Calu3 (cell line): Measurements from ENCODE around the gene SAT1. TPM values are rescaled to one million over a fixed set of nuclear protein-coding genes. Genes with fewer than 3 reads are reported as not detected.

Source experiments
- BruUV-seq: library from RNA; stranded (reverse); fragments of 400-500 nt; replicated peaks from 2 replicates; lab custom pipeline; 2021; lab: Mats Ljungman, UMichigan
- CTCF ChIA-PET: fragments of 300-600 bp; sonication (Branson Sonifier 250); formaldehyde crosslinking; loops from one replicate; lab custom pipeline; 2022; ENCODE audit warnings: antibody characterized with exemption; lab: Charles Lee
- DNase-seq: peaks from one replicate; pipeline ENCODE4 v3.0.0; 2022
- H3K27ac Mint-ChIP-seq: one replicate; pipeline ENCODE4 v1.8.0; 2022; ENCODE audit warnings: mixed read lengths; ENCODE audit not compliant: unreplicated experiment
- H3K27me3 Mint-ChIP-seq: one replicate; pipeline ENCODE4 v1.8.0; 2022; ENCODE audit warnings: mixed read lengths; ENCODE audit not compliant: unreplicated experiment
- H3K36me3 Mint-ChIP-seq: one replicate; pipeline ENCODE4 v1.8.0; 2022; ENCODE audit warnings: mild to moderate bottlenecking, moderate library complexity, mixed read lengths; ENCODE audit not compliant: insufficient read depth, unreplicated experiment
- H3K4me1 Mint-ChIP-seq: one replicate; pipeline ENCODE4 v1.8.0; 2022; ENCODE audit warnings: mild to moderate bottlenecking, low read depth, mixed read lengths; ENCODE audit not compliant: unreplicated experiment
- H3K4me3 Mint-ChIP-seq: one replicate; pipeline ENCODE4 v1.8.0; 2022; ENCODE audit warnings: mild to moderate bottlenecking, low read depth, moderate library complexity, mixed read lengths; ENCODE audit not compliant: unreplicated experiment
- H3K9me3 Mint-ChIP-seq: one replicate; pipeline ENCODE4 v1.8.0; 2022; ENCODE audit warnings: low read depth, mixed read lengths; ENCODE audit not compliant: unreplicated experiment
- CTCF ChIP-seq: fragments of 200-600 bp; IDR thresholded peaks from one replicate; pipeline ENCODE4 v1.8.0; 2022; ENCODE audit warnings: antibody characterized with exemption; ENCODE audit not compliant: unreplicated experiment
- intact Hi-C: fragments of 100-400 bp; cut with micrococcal nuclease; formaldehyde crosslinking; loops from one replicate; pipeline ENCODE4 v1.10.0; 2022; ENCODE audit not compliant: unreplicated experiment
- total RNA-seq: library from RNA; stranded (reverse); gene quantifications from 2 replicates; pipeline ENCODE4 v1.2.3, GENCODE V29; 2022

The SAT1 gene
- total RNA-seq, 1 experiment from 2014 or later: 426 TPM

GRCh38 chrX:23759821-23760220 is 23.2 kb upstream of the SAT1 start:
- no TSS peak for BruUV-seq

GRCh38 chrX:23764188-23764984 is 18.6 kb upstream of the SAT1 start:
- DNase-seq: no peak
- Mint-ChIP-seq H3K9me3 (no peaks in the 10 kb centered on the region), H3K36me3 (no peaks in the 10 kb centered on the region), H3K27ac (no peak overlapping the region), H3K4me3 (no peak overlapping the region), H3K27me3 (no peaks in the 10 kb centered on the region), H3K4me1 (no peaks in the 10 kb centered on the region)
- intact Hi-C loops: no loop called here
- TF ChIP-seq CTCF: no peak
- BruUV-seq: no TSS peak
- CTCF ChIA-PET: interaction anchor here (0.6 kb wide), 1 partner anchor 29 kb away, joined by 8 read pairs; no protein-coding TSS in a partner anchor

More at GRCh38 chrX:23759821-23760220, 23.2 kb upstream of the SAT1 start:
- no peak overlapping the region for H3K4me3 Mint-ChIP-seq
- intact Hi-C loops: no loop called here
- H3K27ac Mint-ChIP-seq: no peak overlapping the region
- no peaks in the 10 kb centered on the region for H3K4me1 Mint-ChIP-seq
- no peaks in the 10 kb centered on the region for H3K9me3 Mint-ChIP-seq
- TF ChIP-seq CTCF: no peak
- no peaks in the 10 kb centered on the region for H3K27me3 Mint-ChIP-seq
- H3K36me3 Mint-ChIP-seq: no peaks in the 10 kb centered on the region
- no peak for DNase-seq
- CTCF ChIA-PET: no interaction called here

- intact Hi-C loops: no loop called here
- BruUV-seq: no TSS peak
- CTCF ChIA-PET: no interaction called here
- Mint-ChIP-seq H3K4me1 (no peaks in the 10 kb centered on the region), H3K9me3 (no peaks in the 10 kb centered on the region), H3K36me3 (no peaks in the 10 kb centered on the region), H3K27me3 (no peaks in the 10 kb centered on the region), H3K27ac (no peak overlapping the region), H3K4me3 (no peak overlapping the region)
- TF ChIP-seq CTCF: no peak
- DNase-seq: no peak
These were observed 17.5 kb upstream of the SAT1 start for GRCh38 chrX:23765449-23765848.

- no peaks in the 10 kb centered on the region for H3K36me3 Mint-ChIP-seq
- H3K4me3 Mint-ChIP-seq: no peak overlapping the region
- no peaks in the 10 kb centered on the region for H3K9me3 Mint-ChIP-seq
- CTCF ChIA-PET: no interaction called here
- DNase-seq: no peak
- no peaks in the 10 kb centered on the region for H3K4me1 Mint-ChIP-seq
- intact Hi-C loops: no loop called here
- H3K27ac Mint-ChIP-seq: no peak overlapping the region
- TF ChIP-seq CTCF: no peak
- H3K27me3 Mint-ChIP-seq: no peaks in the 10 kb centered on the region
- BruUV-seq: no TSS peak
These were observed 17.1 kb upstream of the SAT1 start for GRCh38 chrX:23765868-23766267.
